ENCODE results near the gene SLC47A1. TPM values are rescaled to one million over a fixed set of nuclear protein-coding genes. Genes with fewer than 3 reads are reported as not detected.

Gene SLC47A1
- total RNA-seq, 1 donor from 2014 or later: 0.64 TPM

GRCh38 chr17:19553036-19553435 is 19.4 kb downstream of the SLC47A1 start:
- Histone ChIP-seq H3K27ac (no peak overlapping the region), H3K27me3 (no peaks in the 10 kb centered on the region), H3K4me1 (peaks cover 8 to 24% of the 10 kb centered on the region in 2 donors), H3K9me3 (peaks cover 0 to under 1% of the 10 kb centered on the region in 2 donors), H3K4me3 (no peak overlapping the region), H3K36me3 (no peaks in the 10 kb centered on the region)
- no peak for DNase-seq (ENCODE audit: low spot score in 2 of 2)
- intact Hi-C loops (cut with DNase I): loop anchor here (5.0 kb wide), 1 partner anchor 36 kb away; no protein-coding TSS in a partner anchor
- TF ChIP-seq CTCF (IDR thresholded peaks at IDR 0.05): no peak

GRCh38 chr17:19554393-19554792 is 20.7 kb downstream of the SLC47A1 start:
- Histone ChIP-seq H3K27ac (peak overlapping the region; percentile 70 to 71), H3K4me3 (no peak overlapping the region), H3K36me3 (no peaks in the 10 kb centered on the region), H3K9me3 (peaks cover 4 to 8% of the 10 kb centered on the region in 2 donors), H3K27me3 (no peaks in the 10 kb centered on the region), H3K4me1 (peaks cover 8 to 24% of the 10 kb centered on the region in 2 donors)
- DNase-seq (ENCODE audit: low spot score in 2 of 2): no peak
- intact Hi-C loops (cut with DNase I): loop anchor here (5.0 kb wide), 1 partner anchor 37 kb away; no protein-coding TSS in a partner anchor
- TF ChIP-seq CTCF (IDR thresholded peaks at IDR 0.05): no peak

GRCh38 chr17:19555746-19556145 is 22.1 kb downstream of the SLC47A1 start:
- Histone ChIP-seq H3K9me3 (peaks cover 4 to 8% of the 10 kb centered on the region in 2 donors), H3K4me1 (peaks cover 8 to 24% of the 10 kb centered on the region in 2 donors), H3K27ac (no peak overlapping the region), H3K4me3 (no peak overlapping the region), H3K27me3 (no peaks in the 10 kb centered on the region), H3K36me3 (no peaks in the 10 kb centered on the region)
- DNase-seq (ENCODE audit: low spot score in 2 of 2): no peak
- TF ChIP-seq CTCF (IDR thresholded peaks at IDR 0.05): no peak
- intact Hi-C loops (cut with DNase I): no loop called here

GRCh38 chr17:19558946-19559345 is 25.3 kb downstream of the SLC47A1 start:
- Histone ChIP-seq H3K4me1 (peaks cover under 1 to 1% of the 10 kb centered on the region in 2 donors), H3K27ac (no peak overlapping the region), H3K4me3 (no peak overlapping the region), H3K36me3 (no peaks in the 10 kb centered on the region), H3K27me3 (no peaks in the 10 kb centered on the region), H3K9me3 (peaks cover 4 to 8% of the 10 kb centered on the region in 2 donors)
- no peak for TF ChIP-seq CTCF (IDR thresholded peaks at IDR 0.05)
- no peak for DNase-seq (ENCODE audit: low spot score in 2 of 2)
- intact Hi-C loops (cut with DNase I): no loop called here

- intact Hi-C loops (cut with DNase I): no loop called here
- TF ChIP-seq CTCF (IDR thresholded peaks at IDR 0.05): no peak
- no peak for DNase-seq (ENCODE audit: low spot score in 2 of 2)
- Histone ChIP-seq H3K27me3 (no peaks in the 10 kb centered on the region), H3K27ac (no peak overlapping the region), H3K4me1 (no peaks in the 10 kb centered on the region), H3K9me3 (peaks cover 4 to 8% of the 10 kb centered on the region in 2 donors), H3K4me3 (no peak overlapping the region), H3K36me3 (no peaks in the 10 kb centered on the region)
Observed at GRCh38 chr17:19561697-19562318, 28.2 kb downstream of the SLC47A1 start.

All from ascending aorta (tissue), 2 donors.